ENCODE data around the gene LRRC49. TPM values are rescaled to one million over a fixed set of nuclear protein-coding genes. Genes with fewer than 3 reads are reported as not detected.
A peak's percentile ranks its signal among the peaks of the same experiment; 100 is the strongest.
"Not testable (repeated sequence)": the region's sequence is repeated elsewhere in the genome, so short reads cannot be mapped to it uniquely, and the experiment has no call there.

The LRRC49 gene
- polyA plus RNA-seq, 2 of the 4 experiments (the other 2 are of a cell fraction): 10.0 to 14.3 TPM

- TF ChIP-seq HOXA7 (CRISPR knock-in tag; IDR thresholded peaks at IDR 0.05): no peak
- no peak for TF ChIP-seq FOSL2 (IDR thresholded peaks at IDR 0.05)
- no peak for TF ChIP-seq FOSL2 (CRISPR knock-in tag; IDR thresholded peaks at IDR 0.05)
- no peak for TF ChIP-seq RNF2 (IDR thresholded peaks at IDR 0.05; ENCODE audit: borderline replicate concordance, low read depth)
- TF ChIP-seq, protein P1, sequence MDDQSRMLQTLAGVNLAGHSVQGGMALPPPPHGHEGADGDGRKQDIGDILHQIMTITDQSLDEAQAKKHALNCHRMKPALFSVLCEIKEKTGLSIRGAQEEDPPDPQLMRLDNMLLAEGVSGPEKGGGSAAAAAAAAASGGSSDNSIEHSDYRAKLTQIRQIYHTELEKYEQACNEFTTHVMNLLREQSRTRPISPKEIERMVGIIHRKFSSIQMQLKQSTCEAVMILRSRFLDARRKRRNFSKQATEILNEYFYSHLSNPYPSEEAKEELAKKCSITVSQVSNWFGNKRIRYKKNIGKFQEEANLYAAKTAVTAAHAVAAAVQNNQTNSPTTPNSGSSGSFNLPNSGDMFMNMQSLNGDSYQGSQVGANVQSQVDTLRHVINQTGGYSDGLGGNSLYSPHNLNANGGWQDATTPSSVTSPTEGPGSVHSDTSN (IDR thresholded peaks at IDR 0.05): no peak
- TF ChIP-seq MAZ (IDR thresholded peaks at IDR 0.05; ENCODE audit: borderline replicate concordance, low read depth, low read length): no peak
- no peak for TF ChIP-seq SMC3 (IDR thresholded peaks at IDR 0.05)
- TF ChIP-seq ZFP36 (IDR thresholded peaks at IDR 0.05; ENCODE audit: borderline replicate concordance, partially characterized antibody): no peak
- no peak for TF ChIP-seq RARB (CRISPR knock-in tag; IDR thresholded peaks at IDR 0.05)
- TF ChIP-seq ZC3H11A (IDR thresholded peaks at IDR 0.05): no peak
- no peak for TF ChIP-seq NPAS2 (CRISPR knock-in tag; IDR thresholded peaks at IDR 0.05; ENCODE audit: borderline replicate concordance)
- TF ChIP-seq JUNB (IDR thresholded peaks at IDR 0.05): no peak
- TF ChIP-seq GATA3 (IDR thresholded peaks at IDR 0.05; ENCODE audit: borderline replicate concordance): no peak
- TF ChIP-seq KDM1A (IDR thresholded peaks at IDR 0.05; ENCODE audit: low read depth): no peak
- TF ChIP-seq NR3C1 (IDR thresholded peaks at IDR 0.05): no peak
- 90% methylated on average over 1 of the region's 1 CpG for WGBS (ENCODE audit: missing lambda C conversion rate)
- FAIRE-seq (peak; percentile 84), ATAC-seq (no peak; a peak in 1 of 6 replicates), DNase-seq (ENCODE audit: low read depth in 1 of 2, low spot score in 1 of 2) (no peak)
- ChIA-PET CTCF (no interaction called here), POLR2A (no interaction called here)
- H3K4me1 ChIP-seq: peaks cover 12% of the 10 kb centered on the region
- H3K27ac ChIP-seq: no peak overlapping the region
- H3K9me3 ChIP-seq: no peaks in the 10 kb centered on the region
- peak overlapping the region; percentile 1; the same call in 1 of the 3 replicates for H3K4me2 ChIP-seq
- H3K4me3 ChIP-seq: no peak overlapping the region
Observed at GRCh38 chr15:71044006-71044405, 151.4 kb downstream of the LRRC49 start.

DNA sequence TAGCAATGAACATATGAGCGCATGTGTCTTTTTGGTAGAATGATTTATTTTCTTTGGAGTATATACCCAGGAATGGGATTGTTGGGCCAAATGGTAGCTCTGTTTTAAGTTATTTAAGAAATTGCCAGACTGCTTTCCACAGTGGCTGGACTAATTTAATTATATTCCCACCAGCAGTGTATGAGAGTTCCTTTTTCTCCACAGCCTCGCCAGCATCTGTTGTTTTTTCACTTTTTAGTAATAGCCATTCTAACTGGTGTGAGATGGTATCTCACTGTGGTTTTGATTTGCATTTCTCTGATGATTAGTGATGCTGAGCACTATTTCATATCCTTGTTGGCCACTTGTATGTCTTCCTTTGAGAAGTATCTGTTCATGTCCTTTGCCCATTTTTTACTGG lies 153.5 kb downstream of the LRRC49 start:
- H3K4me3 ChIP-seq; H3K4me2 ChIP-seq; H3K9me3 ChIP-seq; H3K27ac ChIP-seq; CTCF ChIA-PET; POLR2A ChIA-PET; ATAC-seq; FAIRE-seq; DNase-seq (ENCODE audit: low read depth in 1 of 2, low spot score in 1 of 2): not testable (repeated sequence)
- WGBS (ENCODE audit: missing lambda C conversion rate): 66% methylated on average over 2 of the region's 2 CpGs
- peaks cover 12% of the 10 kb centered on the region for H3K4me1 ChIP-seq

DNA sequence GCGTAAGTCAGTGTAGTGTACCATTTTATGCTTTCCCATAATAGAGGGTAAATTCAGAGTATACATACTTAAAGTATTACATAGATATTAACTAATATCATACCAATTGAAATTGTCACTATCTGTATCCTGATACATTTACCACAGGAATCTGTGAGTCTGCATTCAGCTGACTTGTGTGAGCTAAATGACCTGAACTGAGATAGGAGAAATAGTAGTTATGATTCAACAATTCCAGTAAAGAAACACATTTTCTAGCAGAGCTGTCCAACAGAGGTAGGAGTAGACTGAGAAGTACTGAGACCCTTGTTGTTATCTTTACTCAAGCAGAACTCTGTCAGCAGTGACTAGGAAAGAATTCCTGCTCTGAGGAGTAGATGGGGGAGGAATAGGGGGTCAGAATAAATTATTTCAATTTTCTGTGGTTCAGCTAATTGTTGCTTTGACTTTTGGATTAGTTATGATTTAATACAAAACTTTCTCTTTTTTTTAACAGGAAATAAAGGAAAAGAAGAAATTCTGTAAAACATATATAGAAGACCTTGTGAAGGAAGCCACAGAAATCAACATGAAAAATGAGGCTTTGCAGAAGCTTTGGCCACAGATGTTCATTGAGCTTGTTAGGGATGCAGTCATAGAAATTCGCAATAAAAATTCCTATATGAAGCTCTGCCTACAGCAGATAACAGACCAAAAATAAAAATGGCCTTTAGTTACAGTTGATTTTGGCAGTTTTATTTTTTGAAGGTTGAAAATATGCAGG lies 156.5 kb downstream of the LRRC49 start:
- CTCF ChIA-PET: interaction anchor here (0.7 to 0.8 kb wide), 3 partner anchors 10 to 752 kb away, joined by 3 to 4 read pairs (median 3); no protein-coding TSS in a partner anchor
- ATAC-seq (no peak), FAIRE-seq (peak; percentile 79), DNase-seq (ENCODE audit: low read depth in 1 of 2, low spot score in 1 of 2) (no peak)
- Histone ChIP-seq H3K27ac (no peak overlapping the region), H3K9me3 (no peaks in the 10 kb centered on the region), H3K4me1 (peaks cover 6% of the 10 kb centered on the region), H3K4me2 (no peak overlapping the region), H3K4me3 (no peak overlapping the region)
- POLR2A ChIA-PET: no interaction called here
- WGBS (ENCODE audit: missing lambda C conversion rate): 90% methylated on average over 2 of the region's 2 CpGs
- TF ChIP-seq NPAS2 (CRISPR knock-in tag; IDR thresholded peaks at IDR 0.05; ENCODE audit: borderline replicate concordance): no peak
- TF ChIP-seq JUN (IDR thresholded peaks at IDR 0.05): no peak
- no peak for TF ChIP-seq REST (IDR thresholded peaks at IDR 0.05)
- TF ChIP-seq, protein P2, sequence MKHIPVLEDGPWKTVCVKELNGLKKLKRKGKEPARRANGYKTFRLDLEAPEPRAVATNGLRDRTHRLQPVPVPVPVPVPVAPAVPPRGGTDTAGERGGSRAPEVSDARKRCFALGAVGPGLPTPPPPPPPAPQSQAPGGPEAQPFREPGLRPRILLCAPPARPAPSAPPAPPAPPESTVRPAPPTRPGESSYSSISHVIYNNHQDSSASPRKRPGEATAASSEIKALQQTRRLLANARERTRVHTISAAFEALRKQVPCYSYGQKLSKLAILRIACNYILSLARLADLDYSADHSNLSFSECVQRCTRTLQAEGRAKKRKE (CRISPR knock-in tag; IDR thresholded peaks at IDR 0.05; ENCODE audit: low read depth): no peak
- TF ChIP-seq ZC3H11A (IDR thresholded peaks at IDR 0.05): no peak
- TF ChIP-seq ZSCAN20 (CRISPR knock-in tag; IDR thresholded peaks at IDR 0.05): no peak
- no peak for TF ChIP-seq SREBF2 (IDR thresholded peaks at IDR 0.05)
- TF ChIP-seq CBX8 (IDR thresholded peaks at IDR 0.05): no peak
- no peak for TF ChIP-seq CBX2 (IDR thresholded peaks at IDR 0.05; ENCODE audit: borderline replicate concordance, low read depth)

Measured in A549 (cell line).